Pancreas (tissue), 10 donors: ENCODE measurements around the gene HSBP1L1. TPM values are rescaled to one million over a fixed set of nuclear protein-coding genes. Genes with fewer than 3 reads are reported as not detected.

Experiments
- ATAC-seq, 4 donors: fragments of 200-7000 bp; cut with Tn5 transposase; one replicate each; pipeline versions ENCODE4 v1.8.0 to v1.9.1; 2020; ENCODE audit warnings: mild to moderate bottlenecking in 4 of 4, moderate library complexity in 4 of 4
- DNase-seq, 6 donors: peaks; one replicate each; pipeline ENCODE4 v3.0.0-alpha.2; 2020
- FAIRE-seq: peaks from 2 replicates; lab custom pipeline; 2012; peaks lifted over from hg19 to GRCh38; lab: Jason Lieb, UNC
- H3K27ac ChIP-seq, 4 donors: fragments of 200-600 bp; sonication (generic); 1 replicate in 3 of 4; 2 replicates in 1 of 4; pipeline versions ENCODE4 v1.5.0 to v1.8.0; 2020
- H3K27me3 ChIP-seq, 4 donors: fragments of 200-600 bp; one replicate each; pipeline ENCODE4 v1.8.0; 2021
- H3K36me3 ChIP-seq, 3 donors: fragments of 200-600 bp; sonication (generic) in 1 of 3; one replicate each; pipeline versions ENCODE4 v1.5.0 to v1.8.0; 2020 to 2021
- H3K4me1 ChIP-seq, 3 donors: fragments of 200-600 bp; one replicate each; pipeline ENCODE4 v1.8.0; 2021
- H3K4me3 ChIP-seq, 4 donors: fragments of 200-600 bp; sonication (generic) in 2 of 4; one replicate each; pipeline versions ENCODE4 v1.5.0 to v1.8.0; 2020 to 2021
- H3K9me3 ChIP-seq, 4 donors: fragments of 200-600 bp; one replicate each; pipeline ENCODE4 v1.8.0; 2021
- WGBS, 2 donors: extraction: QIAGEN DNeasy Blood & Tissue Kit; methylation state at CpG; one replicate each; pipeline ENCODE4 v1.1.7; 2013; 5-methylcytosine and 5-hydroxymethylcytosine counted together
- intact Hi-C, 3 donors: fragments of 100-400 bp; cut with DNase I; formaldehyde crosslinking; loops; one replicate each; pipeline versions ENCODE4 v1.11.1 to v1.14.2; 2022
- polyA plus RNA-seq, 2 donors: library from polyadenylated mRNA; stranded (reverse); fragments of 200-250 nt; gene quantifications; one replicate each; pipeline ENCODE4 v1.2.3, GENCODE V29; 2013
- total RNA-seq, 6 donors: library from RNA; stranded (reverse); fragmentation: NEBNext Ultra II Directional in 4 of 6; extraction: Animal tissue kit (Norgen Biotek cat#: 25700) in 4 of 6; gene quantifications; one replicate each; pipeline versions ENCODE4 v1.2.1 to v1.2.4, GENCODE V29; 2021 to 2023
- TF ChIP-seq, protein P1 (sequence below), 4 donors: fragments of 200-600 bp; sonication (generic) in 3 of 4; IDR thresholded peaks; one replicate each; pipeline versions ENCODE4 v1.5.0 to v1.8.0; 2021; ENCODE audit warnings: antibody characterized with exemption in 4 of 4
- donor health status: healthy with polysubstance abuse.
- donor health status: DM: no; HTN: no; CAD: no; lungs with moderate emphysema.
- donor health status: DM: no; HTN: no; CAD: no.
- donor health status: control.
- donor health status: control.
- donor health status: Bipolar disorder and iron deficiency.
- donor health status: DM: yes; HTN: yes; CAD: no.
- donor health status: DM: no; HTN: no; CAD: no.
- donor health status: DM: no; HTN: no; CAD: no.
- donor health status: DM: yes; HTN: yes; CAD: no.

HSBP1L1 gene
- total and polyA plus RNA-seq, 8 donors: 9.2 to 43.6 (median 14.3) TPM

DNA sequence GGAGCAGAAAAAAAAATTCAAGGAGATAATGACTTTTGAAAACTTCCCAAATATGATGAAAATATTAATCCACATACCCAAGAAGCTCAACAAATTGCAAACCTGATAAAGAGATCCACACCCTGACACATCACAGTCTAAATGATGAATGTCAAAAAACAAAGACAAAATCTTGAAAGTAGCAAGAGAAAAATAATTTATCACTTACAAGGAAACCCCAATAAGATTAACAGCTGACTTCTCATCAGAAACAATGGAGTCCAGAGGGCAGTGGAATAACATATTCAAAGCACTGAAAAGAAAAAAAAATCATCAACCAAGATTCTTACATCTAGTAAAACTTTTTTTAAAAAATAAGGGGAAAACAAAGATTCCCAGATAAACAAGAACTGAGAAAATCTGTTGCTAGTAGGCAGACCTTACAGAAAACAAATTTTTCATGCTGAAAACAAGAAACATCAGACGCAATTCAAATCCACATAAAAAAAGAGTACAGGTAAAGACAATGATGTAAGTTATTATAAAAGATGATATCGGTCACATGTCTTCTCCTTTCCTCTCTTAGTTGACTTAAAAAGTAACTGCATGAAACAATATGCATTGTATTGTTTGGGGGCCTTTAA is 34.3 kb upstream of the HSBP1L1 start:
- H3K4me3 ChIP-seq: no peak overlapping the region
- 98 to 99% methylated on average over 2 of the region's 2 CpGs for WGBS, 2 donors
- no peak for ATAC-seq
- TF ChIP-seq, protein P1, sequence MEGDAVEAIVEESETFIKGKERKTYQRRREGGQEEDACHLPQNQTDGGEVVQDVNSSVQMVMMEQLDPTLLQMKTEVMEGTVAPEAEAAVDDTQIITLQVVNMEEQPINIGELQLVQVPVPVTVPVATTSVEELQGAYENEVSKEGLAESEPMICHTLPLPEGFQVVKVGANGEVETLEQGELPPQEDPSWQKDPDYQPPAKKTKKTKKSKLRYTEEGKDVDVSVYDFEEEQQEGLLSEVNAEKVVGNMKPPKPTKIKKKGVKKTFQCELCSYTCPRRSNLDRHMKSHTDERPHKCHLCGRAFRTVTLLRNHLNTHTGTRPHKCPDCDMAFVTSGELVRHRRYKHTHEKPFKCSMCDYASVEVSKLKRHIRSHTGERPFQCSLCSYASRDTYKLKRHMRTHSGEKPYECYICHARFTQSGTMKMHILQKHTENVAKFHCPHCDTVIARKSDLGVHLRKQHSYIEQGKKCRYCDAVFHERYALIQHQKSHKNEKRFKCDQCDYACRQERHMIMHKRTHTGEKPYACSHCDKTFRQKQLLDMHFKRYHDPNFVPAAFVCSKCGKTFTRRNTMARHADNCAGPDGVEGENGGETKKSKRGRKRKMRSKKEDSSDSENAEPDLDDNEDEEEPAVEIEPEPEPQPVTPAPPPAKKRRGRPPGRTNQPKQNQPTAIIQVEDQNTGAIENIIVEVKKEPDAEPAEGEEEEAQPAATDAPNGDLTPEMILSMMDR (IDR thresholded peaks at IDR 0.05): no peak
- H3K27me3 ChIP-seq: no peaks in the 10 kb centered on the region
- DNase-seq: no peak
- H3K4me1 ChIP-seq: peaks cover 0 to 22% (median 20%) of the 10 kb centered on the region in 3 donors
- peaks cover 0 to 5% (median 0%) of the 10 kb centered on the region in 3 donors for H3K36me3 ChIP-seq
- intact Hi-C loops: loop anchor here in 1 of 3 donors (10.0 kb wide), 1 partner anchor 225 kb away; no protein-coding TSS in a partner anchor
- peaks cover 0 to 4% (median 0%) of the 10 kb centered on the region in 4 donors for H3K9me3 ChIP-seq
- no peak for FAIRE-seq
- H3K27ac ChIP-seq: no peak overlapping the region

DNA sequence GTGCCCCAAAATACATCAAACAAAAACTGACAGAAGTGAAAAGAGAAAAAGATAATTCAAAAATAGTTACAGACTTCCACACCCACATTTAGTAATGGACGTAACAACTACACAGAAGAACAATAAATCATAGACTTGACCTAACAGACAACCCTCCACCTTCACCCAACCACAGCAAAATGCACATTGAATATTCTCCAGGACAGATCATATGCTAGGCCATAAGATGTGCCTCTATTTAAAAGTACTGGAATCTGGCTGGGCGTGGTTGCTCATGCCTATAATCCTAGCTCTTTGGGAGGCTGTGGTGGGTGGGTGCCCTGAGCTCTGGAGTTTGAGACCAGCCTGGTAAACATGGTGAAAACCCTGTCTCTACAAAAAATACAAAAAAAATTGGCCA is 33.0 kb upstream of the HSBP1L1 start:
- no peak overlapping the region for H3K4me3 ChIP-seq
- H3K9me3 ChIP-seq: peaks cover 0 to 4% (median 0%) of the 10 kb centered on the region in 4 donors
- TF ChIP-seq, protein P1 (IDR thresholded peaks at IDR 0.05): no peak
- intact Hi-C loops: loop anchor here in 1 of 3 donors (10.0 kb wide), 1 partner anchor 223 kb away; no protein-coding TSS in a partner anchor
- peaks cover 0 to 18% (median 18%) of the 10 kb centered on the region in 3 donors for H3K4me1 ChIP-seq
- no peaks in the 10 kb centered on the region for H3K27me3 ChIP-seq
- WGBS, 2 donors: 97 to 100% methylated on average over 2 of the region's 2 CpGs
- ATAC-seq (no peak), DNase-seq (peak in 1 of 6 donors; percentile 13), FAIRE-seq (no peak)
- H3K36me3 ChIP-seq: peaks cover 0 to 5% (median 0%) of the 10 kb centered on the region in 3 donors
- H3K27ac ChIP-seq: no peak overlapping the region

DNA sequence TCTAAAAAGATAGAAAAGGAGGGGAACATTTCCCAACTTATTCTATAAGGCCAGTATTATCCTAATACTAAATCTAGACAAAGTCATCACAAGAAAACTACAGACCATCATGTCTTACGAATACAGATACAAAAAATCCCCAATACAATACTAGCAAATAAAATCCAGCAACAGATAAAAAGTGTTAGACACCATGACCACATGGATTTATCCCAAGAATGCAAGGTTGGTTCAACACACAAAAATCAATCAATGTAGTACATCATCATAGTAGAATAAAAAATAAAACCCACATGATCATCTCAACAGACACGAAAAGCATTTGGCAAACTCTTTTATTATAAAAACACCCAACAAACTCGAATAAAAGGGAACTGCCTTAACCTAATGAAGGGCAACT is 31.5 kb upstream of the HSBP1L1 start:
- H3K27me3 ChIP-seq: no peaks in the 10 kb centered on the region
- FAIRE-seq (no peak), ATAC-seq (no peak), DNase-seq (no peak)
- intact Hi-C loops: loop anchor here in 1 of 3 donors (10.0 kb wide), 1 partner anchor 222 kb away; no protein-coding TSS in a partner anchor
- 96 to 97% methylated on average over 3 of the region's 3 CpGs for WGBS, 2 donors
- no peak overlapping the region for H3K27ac ChIP-seq
- H3K4me3 ChIP-seq: no peak overlapping the region
- H3K36me3 ChIP-seq: peaks cover 0 to 5% (median 0%) of the 10 kb centered on the region in 3 donors
- H3K4me1 ChIP-seq: peaks cover 0 to 13% (median 12%) of the 10 kb centered on the region in 3 donors
- TF ChIP-seq, protein P1 (IDR thresholded peaks at IDR 0.05): no peak
- peaks cover 0 to 4% (median 0%) of the 10 kb centered on the region in 4 donors for H3K9me3 ChIP-seq

DNA sequence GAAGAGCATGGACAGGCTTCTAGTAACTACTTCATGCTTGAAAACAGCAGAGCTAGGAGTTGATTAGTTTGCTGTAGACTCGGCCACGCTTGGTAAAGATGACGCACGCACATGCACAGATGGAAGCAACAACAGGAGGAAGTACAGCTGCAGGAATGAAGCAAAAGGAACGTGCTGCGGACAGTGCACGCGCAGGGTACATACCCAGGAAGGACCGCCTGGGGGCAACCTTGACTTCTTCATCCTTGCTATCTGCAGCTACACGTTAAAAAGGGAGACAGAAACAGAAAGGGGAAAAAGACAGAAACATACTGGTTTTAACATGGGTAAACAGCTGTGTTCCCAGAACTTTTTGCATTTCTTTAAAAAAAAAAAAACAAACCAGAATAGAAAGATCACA is 30.7 kb upstream of the HSBP1L1 start:
- Histone ChIP-seq H3K4me1 (peaks cover 0 to 13% (median 12%) of the 10 kb centered on the region in 3 donors), H3K36me3 (peaks cover 0 to 5% (median 0%) of the 10 kb centered on the region in 3 donors), H3K27me3 (no peaks in the 10 kb centered on the region), H3K27ac (peak overlapping the region in 1 of 4 donors; percentile 25), H3K4me3 (no peak overlapping the region), H3K9me3 (peaks cover 0 to 4% (median 0%) of the 10 kb centered on the region in 4 donors)
- ATAC-seq: peak; percentile 92 to 97 (median 94)
- peak; percentile 68 to 76 (median 70) for DNase-seq
- intact Hi-C loops: loop anchor here in 1 of 3 donors (10.0 kb wide), 1 partner anchor 221 kb away; no protein-coding TSS in a partner anchor
- TF ChIP-seq, protein P1 (IDR thresholded peaks at IDR 0.05): peak in 3 of 4 donors; percentile 23 to 41 (median 36)
- FAIRE-seq: no peak
- 38 to 43% methylated on average over 10 of the region's 10 CpGs for WGBS, 2 donors
